Lung (tissue), 12 donors: Measurements from ENCODE around the gene CD2BP2. TPM values are rescaled to one million over a fixed set of nuclear protein-coding genes. Genes with fewer than 3 reads are reported as not detected.
A peak's percentile ranks its signal among the peaks of the same experiment; 100 is the strongest.

ENCODE experiments used
- ATAC-seq: fragments of 200-7000 bp; cut with Tn5 transposase; one replicate; pipeline ENCODE4 v1.9.1; 2020; ENCODE audit warnings: moderate number of reproducible peaks; ENCODE audit not compliant: insufficient read depth, low FRiP score
- DNase-seq, 3 donors: peaks; one replicate each; pipeline ENCODE4 v3.0.0-alpha.2; 2013 to 2017
- H3K27ac ChIP-seq, 2 donors: one replicate each; pipeline ENCODE4 v1.5.1; 2013; ENCODE audit warnings: mild to moderate bottlenecking in 2 of 2, moderate library complexity in 2 of 2, control low read depth in 1 of 2, inconsistent platforms in 1 of 2, low read depth in 1 of 2, low read length in 1 of 2
- H3K27me3 ChIP-seq, 3 donors: one replicate each; pipeline ENCODE4 v1.5.1; 2013; ENCODE audit warnings: low read length in 2 of 3; ENCODE audit not compliant: control insufficient read depth in 3 of 3, insufficient read depth in 3 of 3
- H3K36me3 ChIP-seq, 4 donors: one replicate each; pipeline ENCODE4 v1.5.1; 2013; ENCODE audit warnings: low read length in 4 of 4, mild to moderate bottlenecking in 1 of 4, moderate library complexity in 1 of 4; ENCODE audit not compliant: control insufficient read depth in 4 of 4, insufficient read depth in 4 of 4
- H3K4me1 ChIP-seq, 5 donors: one replicate each; pipeline ENCODE4 v1.5.1; 2013; ENCODE audit warnings: low read length in 5 of 5, mild to moderate bottlenecking in 2 of 5, moderate library complexity in 1 of 5; ENCODE audit not compliant: control insufficient read depth in 5 of 5, insufficient read depth in 5 of 5
- H3K4me3 ChIP-seq: one replicate; pipeline ENCODE4 v1.5.1; 2013; ENCODE audit warnings: mild to moderate bottlenecking, control low read depth, moderate library complexity
- H3K9ac ChIP-seq, 2 donors: one replicate each; pipeline ENCODE4 v1.5.1; 2013; ENCODE audit warnings: low read length in 2 of 2, control low read depth in 1 of 2; ENCODE audit not compliant: insufficient read depth in 1 of 2
- H3K9me3 ChIP-seq, 4 donors: one replicate each; pipeline ENCODE4 v1.5.1; 2013; ENCODE audit warnings: low read length in 3 of 4, mild to moderate bottlenecking in 1 of 4, moderate library complexity in 1 of 4; ENCODE audit not compliant: control insufficient read depth in 4 of 4, insufficient read depth in 3 of 4
- WGBS, 2 donors: extraction: QIAGEN DNeasy Blood & Tissue Kit; methylation state at CpG; one replicate each; pipeline ENCODE4 v1.1.7; 2013; 5-methylcytosine and 5-hydroxymethylcytosine counted together
- polyA plus RNA-seq, 2 donors: library from polyadenylated mRNA; stranded (reverse); fragments of 200-250 nt; gene quantifications; one replicate each; pipeline ENCODE4 v1.2.1, GENCODE V29; 2013
- total RNA-seq, 2 donors: library from RNA; depleted of rRNA in 1 of 2; stranded (reverse); fragments of >200 nt in 1 of 2; gene quantifications; one replicate each; pipeline ENCODE4 v1.2.1, GENCODE V29; 2014 to 2021
- TF ChIP-seq, protein P1 (sequence below): IDR thresholded peaks from 2 replicates; pipeline ENCODE4 v1.5.1; 2012; ENCODE audit warnings: mild to moderate bottlenecking; ENCODE audit errors: control extremely low read depth, extremely low read depth
- donor health status: control.
- donor health status: control.
- donor health status: Bipolar disorder and iron deficiency.
- donor health status: healthy.
- donor health status: DM: yes; HTN: yes; CAD: no.

The CD2BP2 gene
- total and polyA plus RNA-seq, 4 donors, result 37.5 to 69.8 (median 46.3) TPM

DNA sequence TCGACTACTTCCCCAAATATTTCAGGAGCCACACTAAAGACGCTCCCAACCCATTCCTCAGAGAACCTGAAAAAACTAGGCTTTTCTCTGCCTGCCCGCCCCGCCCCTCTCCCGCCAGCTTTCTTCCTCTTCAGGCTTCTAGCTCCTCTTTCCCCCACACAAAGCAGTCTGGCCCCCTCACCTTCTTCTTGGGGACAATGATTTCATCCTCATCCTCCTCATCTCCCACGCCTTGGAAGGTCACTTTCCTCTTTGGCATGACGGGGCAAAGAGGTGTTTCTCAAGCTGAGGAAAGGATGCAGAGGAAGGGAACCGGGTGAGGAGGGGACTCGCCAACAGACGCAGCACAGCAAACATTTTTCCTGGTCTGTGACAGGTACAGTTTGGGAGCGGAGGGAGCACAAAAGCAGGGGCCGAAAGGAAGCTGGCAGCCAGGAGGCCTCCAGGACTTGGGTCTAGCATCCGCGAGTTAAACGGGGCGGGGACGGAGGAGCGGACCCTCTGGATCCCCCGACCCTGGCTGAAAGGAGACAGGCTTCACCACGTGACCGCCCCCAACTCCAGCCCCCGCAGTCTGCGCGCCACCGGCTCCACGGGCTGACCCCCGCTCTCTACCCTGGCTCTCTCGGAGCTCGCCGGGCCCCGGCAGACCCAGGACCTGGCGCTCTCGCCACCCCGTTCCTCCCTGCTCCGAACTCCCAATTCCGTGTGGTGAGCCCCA lies 525 bp downstream of the CD2BP2 start:
- peaks cover 5 to 30% (median 8%) of the 10 kb centered on the region in 5 donors for H3K4me1 ChIP-seq
- ATAC-seq (peak; percentile 29), DNase-seq (no peak)
- no peaks in the 10 kb centered on the region for H3K9me3 ChIP-seq
- H3K27ac ChIP-seq, result peak overlapping the region; percentile 94 to 97
- H3K27me3 ChIP-seq, result no peaks in the 10 kb centered on the region
- TF ChIP-seq, protein P1, sequence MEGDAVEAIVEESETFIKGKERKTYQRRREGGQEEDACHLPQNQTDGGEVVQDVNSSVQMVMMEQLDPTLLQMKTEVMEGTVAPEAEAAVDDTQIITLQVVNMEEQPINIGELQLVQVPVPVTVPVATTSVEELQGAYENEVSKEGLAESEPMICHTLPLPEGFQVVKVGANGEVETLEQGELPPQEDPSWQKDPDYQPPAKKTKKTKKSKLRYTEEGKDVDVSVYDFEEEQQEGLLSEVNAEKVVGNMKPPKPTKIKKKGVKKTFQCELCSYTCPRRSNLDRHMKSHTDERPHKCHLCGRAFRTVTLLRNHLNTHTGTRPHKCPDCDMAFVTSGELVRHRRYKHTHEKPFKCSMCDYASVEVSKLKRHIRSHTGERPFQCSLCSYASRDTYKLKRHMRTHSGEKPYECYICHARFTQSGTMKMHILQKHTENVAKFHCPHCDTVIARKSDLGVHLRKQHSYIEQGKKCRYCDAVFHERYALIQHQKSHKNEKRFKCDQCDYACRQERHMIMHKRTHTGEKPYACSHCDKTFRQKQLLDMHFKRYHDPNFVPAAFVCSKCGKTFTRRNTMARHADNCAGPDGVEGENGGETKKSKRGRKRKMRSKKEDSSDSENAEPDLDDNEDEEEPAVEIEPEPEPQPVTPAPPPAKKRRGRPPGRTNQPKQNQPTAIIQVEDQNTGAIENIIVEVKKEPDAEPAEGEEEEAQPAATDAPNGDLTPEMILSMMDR, result no peak
- 1 to 2% methylated on average over 29 to 36 of the region's 36 CpGs for WGBS, 2 donors
- H3K4me3 ChIP-seq, result peak overlapping the region; percentile 79
- H3K9ac ChIP-seq, result peak overlapping the region; percentile 73 to 82
- H3K36me3 ChIP-seq, result peaks cover 0 to 50% (median 21%) of the 10 kb centered on the region in 4 donors

- Histone ChIP-seq H3K9ac (no peak overlapping the region), H3K4me3 (no peak overlapping the region), H3K36me3 (peaks cover 0 to 40% (median 18%) of the 10 kb centered on the region in 4 donors), H3K9me3 (no peaks in the 10 kb centered on the region), H3K27ac (no peak overlapping the region), H3K4me1 (peaks cover 5 to 30% (median 8%) of the 10 kb centered on the region in 5 donors), H3K27me3 (no peaks in the 10 kb centered on the region)
- WGBS, 2 donors, result 90 to 96% methylated on average over 23 of the region's 23 CpGs
- TF ChIP-seq, protein P1, result no peak
- ATAC-seq (no peak), DNase-seq (no peak)
These were observed 1.5 kb downstream of the CD2BP2 start for GRCh38 chr16:30353438-30354129.

DNA sequence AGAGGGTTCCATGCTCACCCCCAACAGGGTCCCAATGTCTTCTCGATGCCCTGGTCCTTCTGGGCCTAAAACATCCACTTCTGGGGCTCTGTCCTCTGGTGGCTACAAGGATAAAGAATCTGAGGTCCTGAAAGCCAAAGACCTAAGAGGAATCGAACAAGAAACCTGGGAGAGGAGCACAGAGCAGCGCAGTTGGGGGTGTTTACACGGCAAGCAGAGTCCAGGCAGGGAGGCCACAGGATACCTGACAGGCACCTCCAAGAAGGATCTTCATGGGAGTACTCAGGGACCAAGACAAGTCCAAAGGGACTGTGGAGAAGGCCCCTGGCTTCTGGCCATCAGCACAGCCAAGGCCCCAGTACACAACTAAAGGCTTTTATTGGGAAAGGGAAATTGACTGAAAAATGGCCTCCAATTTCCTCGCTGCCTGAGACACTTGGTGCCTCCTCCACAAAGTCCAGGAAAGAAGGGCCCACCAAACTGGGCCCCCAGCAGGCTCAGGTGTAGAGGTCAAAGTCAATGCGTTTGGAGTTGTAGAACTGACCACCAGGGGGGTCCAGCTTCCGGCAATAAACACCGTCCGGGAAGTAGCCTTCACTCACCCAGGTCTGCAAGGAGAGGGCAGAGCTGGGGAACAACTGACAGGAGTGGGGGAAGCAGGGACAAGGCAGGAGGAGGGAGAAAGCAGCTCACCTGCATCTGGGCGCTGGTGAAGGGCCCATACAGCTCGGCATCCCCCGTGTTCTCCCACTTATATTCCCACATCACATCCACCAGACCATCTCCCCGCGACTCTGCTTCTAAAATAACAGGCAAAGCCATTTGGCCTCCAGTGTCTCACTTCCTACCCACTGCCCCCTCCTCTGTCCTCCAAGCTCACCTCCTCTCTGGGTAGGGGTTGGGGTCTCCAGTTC lies 2.4 kb downstream of the CD2BP2 start:
- H3K9ac ChIP-seq, result no peak overlapping the region
- WGBS, 2 donors, result 86 to 89% methylated on average over 14 of the region's 14 CpGs
- peaks cover 5 to 30% (median 8%) of the 10 kb centered on the region in 5 donors for H3K4me1 ChIP-seq
- H3K36me3 ChIP-seq, result peaks cover 0 to 32% (median 16%) of the 10 kb centered on the region in 4 donors
- H3K4me3 ChIP-seq, result no peak overlapping the region
- no peaks in the 10 kb centered on the region for H3K27me3 ChIP-seq
- ATAC-seq (no peak), DNase-seq (no peak)
- peak overlapping the region; percentile 32 to 78 for H3K27ac ChIP-seq
- H3K9me3 ChIP-seq, result no peaks in the 10 kb centered on the region
- TF ChIP-seq, protein P1, result no peak
